ENCODE results near the gene FBLN2. TPM values are rescaled to one million over a fixed set of nuclear protein-coding genes. Genes with fewer than 3 reads are reported as not detected.

The FBLN2 gene
- total and polyA plus RNA-seq, 8 donors, result 1.8 to 143 (median 11.9) TPM

DNA sequence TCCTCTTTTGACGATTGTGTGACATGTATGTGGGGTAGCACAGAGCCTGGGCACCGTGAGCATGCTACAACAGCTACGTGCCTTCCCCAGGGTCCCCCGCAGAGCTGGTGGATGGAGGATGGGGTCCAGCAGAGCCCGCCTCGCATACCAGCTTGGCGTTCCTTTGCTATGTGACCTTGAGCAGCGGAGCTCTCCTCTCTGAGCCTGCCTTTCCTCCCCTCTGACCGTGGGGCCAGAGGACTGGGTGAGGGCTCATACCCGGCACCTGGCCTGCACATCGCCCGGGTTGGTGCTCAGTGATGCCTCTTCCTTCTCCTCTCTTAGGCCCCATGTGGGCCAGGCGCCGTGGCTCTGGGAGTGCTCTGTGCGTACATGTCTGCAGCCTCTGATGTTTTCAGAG lies 73.4 kb downstream of the FBLN2 start:
- no peak overlapping the region for H3K4me3 ChIP-seq
- intact Hi-C loops (cut with DNase I; ENCODE audit: low total_unique reads), result no loop called here
- no peaks in the 10 kb centered on the region for H3K9me3 ChIP-seq
- no peak for TF ChIP-seq POLR2AphosphoS5 (IDR thresholded peaks at IDR 0.05)
- no peak for TF ChIP-seq POLR2A (IDR thresholded peaks at IDR 0.05)
- TF ChIP-seq EP300 (IDR thresholded peaks at IDR 0.05), result no peak
- TF ChIP-seq, protein P1, sequence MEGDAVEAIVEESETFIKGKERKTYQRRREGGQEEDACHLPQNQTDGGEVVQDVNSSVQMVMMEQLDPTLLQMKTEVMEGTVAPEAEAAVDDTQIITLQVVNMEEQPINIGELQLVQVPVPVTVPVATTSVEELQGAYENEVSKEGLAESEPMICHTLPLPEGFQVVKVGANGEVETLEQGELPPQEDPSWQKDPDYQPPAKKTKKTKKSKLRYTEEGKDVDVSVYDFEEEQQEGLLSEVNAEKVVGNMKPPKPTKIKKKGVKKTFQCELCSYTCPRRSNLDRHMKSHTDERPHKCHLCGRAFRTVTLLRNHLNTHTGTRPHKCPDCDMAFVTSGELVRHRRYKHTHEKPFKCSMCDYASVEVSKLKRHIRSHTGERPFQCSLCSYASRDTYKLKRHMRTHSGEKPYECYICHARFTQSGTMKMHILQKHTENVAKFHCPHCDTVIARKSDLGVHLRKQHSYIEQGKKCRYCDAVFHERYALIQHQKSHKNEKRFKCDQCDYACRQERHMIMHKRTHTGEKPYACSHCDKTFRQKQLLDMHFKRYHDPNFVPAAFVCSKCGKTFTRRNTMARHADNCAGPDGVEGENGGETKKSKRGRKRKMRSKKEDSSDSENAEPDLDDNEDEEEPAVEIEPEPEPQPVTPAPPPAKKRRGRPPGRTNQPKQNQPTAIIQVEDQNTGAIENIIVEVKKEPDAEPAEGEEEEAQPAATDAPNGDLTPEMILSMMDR (IDR thresholded peaks at IDR 0.05), result no peak
- peaks cover 0 to 10% (median 7%) of the 10 kb centered on the region in 4 donors for H3K4me1 ChIP-seq
- no peaks in the 10 kb centered on the region for H3K36me3 ChIP-seq
- no peak overlapping the region for H3K27ac ChIP-seq
- no peaks in the 10 kb centered on the region for H3K27me3 ChIP-seq
- WGBS, 5 donors, result 90 to 94% (median 90%) methylated on average over 15 of the region's 15 CpGs
- no peak for DNase-seq

DNA sequence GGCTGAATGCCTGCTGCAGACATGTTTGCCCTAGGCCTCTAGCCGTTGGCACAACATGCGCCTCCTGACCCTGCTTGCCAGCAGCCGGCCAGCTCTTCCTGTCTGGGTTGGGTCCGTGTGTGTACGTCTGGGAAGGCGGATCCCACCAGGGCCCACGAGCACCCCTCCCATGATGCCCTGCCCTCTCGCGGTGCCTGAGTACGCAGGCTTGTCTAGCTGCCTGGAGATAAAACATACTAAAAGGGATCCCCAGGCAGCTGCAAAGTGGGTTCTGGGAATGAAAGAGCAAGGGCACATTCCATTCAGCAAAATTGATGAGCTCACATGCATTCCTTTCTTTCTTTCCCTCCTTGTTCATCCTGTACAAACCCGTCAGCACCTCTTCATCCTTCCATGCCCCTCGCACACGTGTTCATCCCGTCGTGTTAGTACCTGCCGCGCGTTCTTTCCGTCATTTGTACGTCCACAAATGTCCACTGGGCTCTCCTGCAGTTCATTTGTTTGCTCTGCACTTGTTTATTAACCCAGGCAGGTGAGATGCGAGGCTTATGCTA lies 74.3 kb downstream of the FBLN2 start:
- peak; percentile 31 to 80 for DNase-seq
- WGBS, 5 donors, result 29 to 58% (median 35%) methylated on average over 16 to 21 of the region's 21 CpGs
- Histone ChIP-seq H3K9me3 (no peaks in the 10 kb centered on the region), H3K27me3 (no peaks in the 10 kb centered on the region), H3K36me3 (no peaks in the 10 kb centered on the region), H3K4me3 (no peak overlapping the region), H3K27ac (no peak overlapping the region), H3K4me1 (peaks cover 0 to 10% (median 7%) of the 10 kb centered on the region in 4 donors)
- TF ChIP-seq POLR2AphosphoS5 (IDR thresholded peaks at IDR 0.05) (no peak), EP300 (IDR thresholded peaks at IDR 0.05) (no peak), POLR2A (IDR thresholded peaks at IDR 0.05) (no peak)
- TF ChIP-seq, protein P1 (IDR thresholded peaks at IDR 0.05), result no peak
- intact Hi-C loops (cut with DNase I; ENCODE audit: low total_unique reads), result no loop called here

DNA sequence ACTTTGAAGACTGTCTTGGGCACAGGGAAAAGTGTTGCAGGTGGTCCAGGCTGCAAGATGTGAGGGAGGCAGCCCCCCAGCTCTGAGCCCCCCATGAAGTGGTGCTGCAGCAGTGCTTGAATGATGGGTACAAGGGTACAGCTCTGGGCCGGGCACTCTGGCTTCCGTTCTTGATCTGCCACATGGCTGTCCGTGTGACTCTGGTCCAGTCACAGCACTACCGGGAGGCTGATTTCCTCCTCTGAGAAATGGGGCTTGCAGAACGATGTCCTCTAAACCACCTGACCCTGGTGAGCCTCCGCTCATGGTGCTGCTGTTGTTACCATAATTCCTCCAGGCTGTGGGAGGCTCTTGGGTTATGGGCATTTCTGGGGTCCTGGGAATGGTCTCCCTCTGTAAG lies 75.1 kb downstream of the FBLN2 start:
- no peaks in the 10 kb centered on the region for H3K9me3 ChIP-seq
- H3K36me3 ChIP-seq, result no peaks in the 10 kb centered on the region
- DNase-seq, result no peak
- no peak overlapping the region for H3K4me3 ChIP-seq
- no peak for TF ChIP-seq POLR2A (IDR thresholded peaks at IDR 0.05)
- TF ChIP-seq, protein P1 (IDR thresholded peaks at IDR 0.05), result no peak
- TF ChIP-seq POLR2AphosphoS5 (IDR thresholded peaks at IDR 0.05), result no peak
- TF ChIP-seq EP300 (IDR thresholded peaks at IDR 0.05), result no peak
- peaks cover 0 to 10% (median 7%) of the 10 kb centered on the region in 4 donors for H3K4me1 ChIP-seq
- WGBS, 5 donors, result 83 to 93% (median 92%) methylated on average over 5 to 6 of the region's 6 CpGs
- intact Hi-C loops (cut with DNase I; ENCODE audit: low total_unique reads), result no loop called here
- H3K27me3 ChIP-seq, result no peaks in the 10 kb centered on the region
- no peak overlapping the region for H3K27ac ChIP-seq

DNA sequence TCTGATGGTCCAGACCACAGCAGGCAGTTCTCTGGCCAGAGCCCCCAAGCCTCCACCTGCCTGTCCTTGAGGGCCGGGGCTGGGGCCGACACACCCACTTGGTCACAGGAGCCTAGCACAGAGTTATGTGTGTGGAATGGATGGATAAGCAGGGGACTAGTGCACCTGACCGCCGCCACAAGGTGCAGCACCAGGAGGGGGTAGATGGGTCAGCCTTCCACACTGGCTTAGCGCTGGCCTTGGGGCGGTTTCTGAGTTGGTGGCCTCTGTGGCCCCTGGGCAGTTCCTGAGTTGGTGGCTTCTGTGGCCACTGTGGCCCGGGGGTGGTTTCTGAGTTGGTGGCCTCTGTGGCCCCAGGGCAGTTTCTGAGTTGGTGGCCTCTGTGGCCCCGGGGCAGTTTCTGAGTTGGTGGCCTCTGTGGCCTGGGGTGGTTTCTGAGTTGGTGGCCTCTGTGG lies 75.8 kb downstream of the FBLN2 start:
- TF ChIP-seq POLR2AphosphoS5 (IDR thresholded peaks at IDR 0.05), result no peak
- peaks cover 0 to 10% (median 7%) of the 10 kb centered on the region in 4 donors for H3K4me1 ChIP-seq
- no peak for DNase-seq
- no peaks in the 10 kb centered on the region for H3K27me3 ChIP-seq
- no peak overlapping the region for H3K27ac ChIP-seq
- H3K9me3 ChIP-seq, result no peaks in the 10 kb centered on the region
- H3K4me3 ChIP-seq, result no peak overlapping the region
- 76 to 98% (median 96%) methylated on average over 2 to 8 of the region's 8 CpGs; no CpG with 5 or more reads in 1 of the 5 donors for WGBS, 5 donors
- intact Hi-C loops (cut with DNase I; ENCODE audit: low total_unique reads), result no loop called here
- peaks cover 0 to 4% (median 0%) of the 10 kb centered on the region in 4 donors for H3K36me3 ChIP-seq

DNA sequence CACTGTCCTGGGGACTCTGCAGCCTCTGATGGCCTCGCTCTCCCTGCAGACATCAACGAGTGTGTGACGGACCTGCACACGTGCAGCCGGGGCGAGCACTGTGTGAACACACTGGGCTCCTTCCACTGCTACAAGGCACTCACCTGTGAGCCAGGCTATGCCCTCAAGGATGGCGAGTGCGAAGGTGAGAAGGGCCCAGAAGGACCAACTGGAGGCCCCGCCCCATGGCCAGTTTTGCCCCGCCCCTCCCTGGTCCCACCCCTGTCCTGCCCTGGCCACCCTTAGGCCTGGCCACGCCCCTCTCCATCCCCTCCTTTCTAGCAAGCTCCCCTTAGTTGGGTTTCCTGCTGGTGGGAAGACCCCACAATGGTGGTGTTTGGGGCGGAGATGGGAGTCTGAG lies 77.5 kb downstream of the FBLN2 start:
- no peaks in the 10 kb centered on the region for H3K9me3 ChIP-seq
- no peak for DNase-seq
- H3K36me3 ChIP-seq, result peaks cover 0 to 6% (median 0%) of the 10 kb centered on the region in 4 donors
- peaks cover 0 to 10% (median 7%) of the 10 kb centered on the region in 4 donors for H3K4me1 ChIP-seq
- intact Hi-C loops (cut with DNase I; ENCODE audit: low total_unique reads), result no loop called here
- TF ChIP-seq POLR2AphosphoS5 (IDR thresholded peaks at IDR 0.05) (no peak), EP300 (IDR thresholded peaks at IDR 0.05) (no peak), POLR2A (IDR thresholded peaks at IDR 0.05) (no peak)
- TF ChIP-seq, protein P1 (IDR thresholded peaks at IDR 0.05), result no peak
- H3K27me3 ChIP-seq, result no peaks in the 10 kb centered on the region
- no peak overlapping the region for H3K27ac ChIP-seq
- WGBS, 5 donors, result 88 to 95% (median 92%) methylated on average over 5 to 12 of the region's 12 CpGs
- no peak overlapping the region for H3K4me3 ChIP-seq
